Activated CD4-positive, alpha-beta memory T cell treated with anti-CD3 and anti-CD28 coated beads for 36 hours (primary cell): ENCODE data around the gene TRPM2. TPM values are rescaled to one million over a fixed set of nuclear protein-coding genes. Genes with fewer than 3 reads are reported as not detected.

Experiments used
- CTCF ChIA-PET: fragments of 350-600 bp; sonication (Branson Sonifier 250); formaldehyde crosslinking; loops from one replicate; lab custom pipeline; 2021; ENCODE audit warnings: antibody characterized with exemption, inconsistent platforms; lab: Charles Lee
- POLR2A ChIA-PET: fragments of 350-600 bp; sonication (Branson Sonifier 250); formaldehyde crosslinking; loops from one replicate; lab custom pipeline; 2021; ENCODE audit warnings: antibody characterized with exemption; lab: Charles Lee
- DNase-seq: peaks from one replicate; pipeline ENCODE4 v3.0.0-alpha.2; 2020
- H3K27ac Mint-ChIP-seq: one replicate; pipeline ENCODE4 v1.8.0; 2021; ENCODE audit warnings: mixed read lengths
- H3K27me3 Mint-ChIP-seq: one replicate; pipeline ENCODE4 v1.8.0; 2021; ENCODE audit warnings: mixed read lengths
- H3K36me3 Mint-ChIP-seq: one replicate; pipeline ENCODE4 v1.8.0; 2021; ENCODE audit warnings: mixed read lengths
- H3K4me1 Mint-ChIP-seq: one replicate; pipeline ENCODE4 v1.8.0; 2021; ENCODE audit warnings: low read depth, mixed read lengths
- H3K4me3 Mint-ChIP-seq: one replicate; pipeline ENCODE4 v1.8.0; 2021; ENCODE audit warnings: mild to moderate bottlenecking, mixed read lengths
- H3K9me3 Mint-ChIP-seq: one replicate; pipeline ENCODE4 v1.8.0; 2021; ENCODE audit warnings: mixed read lengths
- intact Hi-C: fragments of 100-400 bp; cut with micrococcal nuclease; formaldehyde crosslinking; loops from one replicate; pipeline ENCODE4 v1.15.1; 2023
- total RNA-seq, 2 experiments: library from RNA; stranded (reverse); gene quantifications; one replicate each; pipeline ENCODE4 v1.2.3, GENCODE V29; 2021

TRPM2 gene
- total RNA-seq, 2 experiments from 2014 or later = 1.6 to 1.9 TPM

DNA sequence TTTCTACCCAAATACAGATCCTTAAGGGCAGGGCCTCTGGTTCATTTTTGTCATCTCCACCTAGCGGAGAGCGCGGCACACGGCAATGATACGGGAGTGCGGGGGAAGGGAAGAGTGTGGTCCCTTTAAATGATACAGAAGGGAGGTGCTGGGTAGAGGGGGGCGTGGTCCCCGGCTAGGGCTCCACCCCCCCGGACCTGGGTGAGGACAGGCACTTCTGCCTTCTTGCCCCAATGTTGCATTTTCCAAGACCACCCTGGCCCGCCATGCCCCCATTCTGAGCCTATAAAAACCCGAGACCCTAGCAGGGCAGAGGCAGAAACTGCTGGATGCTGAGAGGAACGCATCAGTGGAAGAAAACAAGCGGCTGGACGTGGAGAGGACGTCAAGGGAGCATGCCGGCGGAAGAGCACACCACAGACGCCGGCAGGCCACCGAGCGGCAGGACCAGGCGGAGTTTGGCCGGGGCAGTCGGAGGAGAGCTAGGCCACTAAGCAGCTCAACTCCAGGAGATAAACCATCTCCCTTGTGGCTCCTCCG is 131.9 kb downstream of the TRPM2 start:
- H3K4me3 Mint-ChIP-seq = peak overlapping the region; percentile 42
- H3K4me1 Mint-ChIP-seq = no peaks in the 10 kb centered on the region
- no peak overlapping the region for H3K27ac Mint-ChIP-seq
- no peaks in the 10 kb centered on the region for H3K27me3 Mint-ChIP-seq
- DNase-seq = peak; percentile 20
- CTCF ChIA-PET = no interaction called here
- no peaks in the 10 kb centered on the region for H3K36me3 Mint-ChIP-seq
- intact Hi-C loops = no loop called here
- H3K9me3 Mint-ChIP-seq = peaks cover 3% of the 10 kb centered on the region
- POLR2A ChIA-PET = no interaction called here

GRCh38 chr21:44485796-44486195 is 132.4 kb downstream of the TRPM2 start:
- Mint-ChIP-seq H3K27ac (no peak overlapping the region), H3K36me3 (no peaks in the 10 kb centered on the region), H3K4me1 (no peaks in the 10 kb centered on the region), H3K9me3 (peaks cover 3% of the 10 kb centered on the region), H3K27me3 (no peaks in the 10 kb centered on the region), H3K4me3 (no peak overlapping the region)
- intact Hi-C loops = no loop called here
- CTCF ChIA-PET = no interaction called here
- DNase-seq = no peak
- POLR2A ChIA-PET = no interaction called here

DNA sequence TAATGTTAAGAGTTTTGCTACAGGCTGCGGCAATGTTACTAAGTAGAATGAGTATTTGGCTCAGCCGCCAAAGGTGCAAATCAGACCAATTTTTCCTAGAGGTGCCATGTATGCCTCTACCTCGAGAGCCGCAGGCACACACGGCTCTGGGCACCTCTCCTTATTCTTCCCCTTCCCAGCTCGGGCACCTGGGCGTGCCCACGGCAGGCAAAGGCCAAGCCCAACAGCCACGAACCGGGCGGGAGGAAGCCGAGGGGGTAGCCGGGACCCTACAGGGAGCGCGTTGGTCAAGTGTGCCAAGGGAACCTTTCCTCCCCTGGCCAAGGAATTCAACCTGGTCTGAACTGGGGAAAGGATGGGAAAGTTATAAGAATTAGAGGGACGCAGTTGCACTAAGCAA is 132.9 kb downstream of the TRPM2 start:
- Mint-ChIP-seq H3K9me3 (peaks cover 3% of the 10 kb centered on the region), H3K36me3 (no peaks in the 10 kb centered on the region), H3K4me3 (no peak overlapping the region), H3K4me1 (no peaks in the 10 kb centered on the region), H3K27ac (no peak overlapping the region), H3K27me3 (no peaks in the 10 kb centered on the region)
- ChIA-PET POLR2A (no interaction called here), CTCF (no interaction called here)
- intact Hi-C loops = no loop called here
- DNase-seq = no peak

DNA sequence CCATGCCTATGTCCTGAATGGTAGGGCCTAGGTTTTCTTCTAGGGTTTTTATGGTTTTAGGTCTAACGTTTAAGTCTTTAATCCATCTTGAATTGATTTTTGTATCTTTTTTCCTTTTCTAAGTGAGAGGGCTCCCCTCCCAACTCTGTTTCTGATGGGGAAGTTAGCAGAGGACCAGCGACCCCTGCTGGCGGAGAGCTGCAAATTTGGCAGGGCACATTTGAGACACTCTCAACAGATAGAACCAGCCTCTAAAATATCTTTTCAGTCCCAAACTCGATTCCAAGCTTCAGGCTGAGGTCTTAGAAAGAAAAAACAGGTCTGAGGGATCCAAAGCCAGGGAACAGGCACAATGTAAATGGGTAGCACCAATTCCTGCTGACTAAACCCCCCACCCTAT is 134.4 kb downstream of the TRPM2 start:
- intact Hi-C loops = no loop called here
- Mint-ChIP-seq H3K4me3 (no peak overlapping the region), H3K27me3 (peaks cover 9% of the 10 kb centered on the region), H3K9me3 (peaks cover 12% of the 10 kb centered on the region), H3K36me3 (no peaks in the 10 kb centered on the region), H3K4me1 (no peaks in the 10 kb centered on the region), H3K27ac (no peak overlapping the region)
- DNase-seq = peak; percentile 76
- CTCF ChIA-PET = interaction anchor here (0.7 to 1.2 kb wide), 4 partner anchors 11 to 222 kb away, joined by 3 to 4 read pairs (median 3); no protein-coding TSS in a partner anchor
- POLR2A ChIA-PET = no interaction called here

DNA sequence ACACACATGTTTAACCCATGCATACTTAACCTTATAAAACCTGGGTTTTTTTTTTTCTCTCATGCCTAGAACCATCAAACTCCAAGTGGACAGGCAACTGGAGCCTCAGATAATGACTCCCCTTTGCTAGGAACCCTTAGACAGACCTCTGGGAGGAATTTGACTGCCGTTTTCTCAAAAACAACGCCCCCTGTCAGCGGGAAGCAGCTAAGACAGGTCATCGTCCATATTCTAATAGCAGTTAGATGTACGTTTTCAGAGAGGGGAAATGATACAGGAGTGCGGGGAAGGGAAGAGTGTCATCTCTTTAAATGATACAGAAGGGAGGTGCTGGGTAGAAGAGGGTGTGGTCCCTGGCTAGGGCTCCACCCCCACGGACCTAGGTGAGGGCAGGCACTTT is 136.5 kb downstream of the TRPM2 start:
- H3K27ac Mint-ChIP-seq = no peak overlapping the region
- peaks cover 9% of the 10 kb centered on the region for H3K27me3 Mint-ChIP-seq
- intact Hi-C loops = no loop called here
- H3K4me3 Mint-ChIP-seq = no peak overlapping the region
- H3K9me3 Mint-ChIP-seq = peaks cover 18% of the 10 kb centered on the region
- POLR2A ChIA-PET = no interaction called here
- DNase-seq = no peak
- CTCF ChIA-PET = interaction anchor here (1.4 kb wide), 1 partner anchor 12 kb away, joined by 6 read pairs; no protein-coding TSS in a partner anchor
- no peaks in the 10 kb centered on the region for H3K36me3 Mint-ChIP-seq
- H3K4me1 Mint-ChIP-seq = no peaks in the 10 kb centered on the region

DNA sequence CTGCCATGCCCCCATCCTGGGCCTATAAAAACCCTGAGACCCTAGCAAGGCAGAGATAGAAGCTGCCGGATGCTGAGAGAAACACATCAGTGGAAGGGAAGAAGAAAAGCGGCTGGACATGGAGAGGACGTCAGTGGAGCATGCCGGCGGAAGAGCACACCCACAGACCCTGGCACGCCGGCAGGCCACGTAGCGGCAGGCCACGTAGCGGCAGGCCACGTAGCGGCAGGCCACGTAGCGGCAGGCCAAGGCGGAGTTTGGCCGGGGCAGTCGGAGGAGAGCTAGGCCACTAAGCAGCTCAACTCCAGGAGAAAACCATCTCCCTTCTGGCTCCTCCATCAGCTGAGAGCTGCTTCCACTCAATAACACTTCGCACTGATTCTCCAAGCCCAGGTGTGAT is 137.0 kb downstream of the TRPM2 start:
- H3K4me3 Mint-ChIP-seq = no peak overlapping the region
- H3K9me3 Mint-ChIP-seq = peaks cover 18% of the 10 kb centered on the region
- intact Hi-C loops = no loop called here
- no peak overlapping the region for H3K27ac Mint-ChIP-seq
- ChIA-PET POLR2A (no interaction called here), CTCF (interaction anchor here (0.8 to 1.4 kb wide), 3 partner anchors 11 to 83 kb away, joined by 3 to 6 read pairs (median 4); no protein-coding TSS in a partner anchor)
- peaks cover 11% of the 10 kb centered on the region for H3K27me3 Mint-ChIP-seq
- no peaks in the 10 kb centered on the region for H3K4me1 Mint-ChIP-seq
- DNase-seq = no peak
- H3K36me3 Mint-ChIP-seq = no peaks in the 10 kb centered on the region

GRCh38 chr21:44490816-44491215 is 137.4 kb downstream of the TRPM2 start:
- ChIA-PET CTCF (interaction anchor here (0.8 to 1.4 kb wide), 3 partner anchors 11 to 83 kb away, joined by 3 to 6 read pairs (median 4); no protein-coding TSS in a partner anchor), POLR2A (no interaction called here)
- no peak for DNase-seq
- Mint-ChIP-seq H3K27me3 (peaks cover 11% of the 10 kb centered on the region), H3K4me1 (no peaks in the 10 kb centered on the region), H3K9me3 (peaks cover 18% of the 10 kb centered on the region), H3K36me3 (no peaks in the 10 kb centered on the region), H3K27ac (no peak overlapping the region), H3K4me3 (no peak overlapping the region)
- intact Hi-C loops = no loop called here

Other genes with a start within 250 kb of the TRPM2 start
- 10 to 100 TPM; 38.5 to 39.8 TPM for gene PWP2, start 246.2 kb upstream of the TRPM2 start, total RNA-seq
- 10 to 100 TPM; 40.1 to 44.9 TPM for gene GATD3, start 219.9 kb upstream of the TRPM2 start, total RNA-seq
- 1 to 10 TPM; 2.4 to 2.5 TPM for gene ICOSLG, start 112.7 kb upstream of the TRPM2 start, total RNA-seq
- not detected for gene DNMT3L, start 91.7 kb upstream of the TRPM2 start, total RNA-seq
- gene AIRE, start 67.7 kb upstream of the TRPM2 start, total RNA-seq = not detected
- 100 to 1,000 TPM; 197 to 210 TPM for gene PFKL, start 53.6 kb upstream of the TRPM2 start, total RNA-seq
- gene CFAP410, start 14.2 kb upstream of the TRPM2 start, total RNA-seq = 10 to 100 TPM; 11.1 to 11.7 TPM
- 1 to 10 TPM; 2.6 to 2.8 TPM for gene LRRC3, start 101.9 kb downstream of the TRPM2 start, total RNA-seq
- gene KRTAP10-1, start 186.6 kb downstream of the TRPM2 start, total RNA-seq = not detected
- gene KRTAP10-2, start 197.9 kb downstream of the TRPM2 start, total RNA-seq = not detected
- gene KRTAP10-3, start 205.2 kb downstream of the TRPM2 start, total RNA-seq = not detected
- not detected for gene KRTAP10-4, start 220.1 kb downstream of the TRPM2 start, total RNA-seq
- gene KRTAP10-5, start 227.0 kb downstream of the TRPM2 start, total RNA-seq = not detected
- not detected for gene KRTAP10-6, start 238.9 kb downstream of the TRPM2 start, total RNA-seq
- gene KRTAP10-7, start 247.0 kb downstream of the TRPM2 start, total RNA-seq = not detected